Mammary epithelial cell (primary cell): ENCODE results near the gene TNFRSF6B.

Experiments used
- EZH2 ChIP-seq: IDR thresholded peaks from 2 replicates; pipeline ENCODE4 v1.6.1; 2012; ENCODE audit warnings: low read length, inconsistent platforms, borderline replicate concordance
- TF ChIP-seq, protein P1 (sequence below), 2 donors: IDR thresholded peaks in 1 of 2; conservative IDR thresholded peaks in 1 of 2; 2 replicates each; pipeline ENCODE4 v1.5.1; 2011 to 2012; ENCODE audit warnings: inconsistent platforms in 2 of 2, low read length in 2 of 2, mild to moderate bottlenecking in 2 of 2, control low read depth in 1 of 2, low read depth in 1 of 2; ENCODE audit not compliant: insufficient read depth in 1 of 2; ENCODE audit errors: extremely low read depth in 1 of 2

DNA sequence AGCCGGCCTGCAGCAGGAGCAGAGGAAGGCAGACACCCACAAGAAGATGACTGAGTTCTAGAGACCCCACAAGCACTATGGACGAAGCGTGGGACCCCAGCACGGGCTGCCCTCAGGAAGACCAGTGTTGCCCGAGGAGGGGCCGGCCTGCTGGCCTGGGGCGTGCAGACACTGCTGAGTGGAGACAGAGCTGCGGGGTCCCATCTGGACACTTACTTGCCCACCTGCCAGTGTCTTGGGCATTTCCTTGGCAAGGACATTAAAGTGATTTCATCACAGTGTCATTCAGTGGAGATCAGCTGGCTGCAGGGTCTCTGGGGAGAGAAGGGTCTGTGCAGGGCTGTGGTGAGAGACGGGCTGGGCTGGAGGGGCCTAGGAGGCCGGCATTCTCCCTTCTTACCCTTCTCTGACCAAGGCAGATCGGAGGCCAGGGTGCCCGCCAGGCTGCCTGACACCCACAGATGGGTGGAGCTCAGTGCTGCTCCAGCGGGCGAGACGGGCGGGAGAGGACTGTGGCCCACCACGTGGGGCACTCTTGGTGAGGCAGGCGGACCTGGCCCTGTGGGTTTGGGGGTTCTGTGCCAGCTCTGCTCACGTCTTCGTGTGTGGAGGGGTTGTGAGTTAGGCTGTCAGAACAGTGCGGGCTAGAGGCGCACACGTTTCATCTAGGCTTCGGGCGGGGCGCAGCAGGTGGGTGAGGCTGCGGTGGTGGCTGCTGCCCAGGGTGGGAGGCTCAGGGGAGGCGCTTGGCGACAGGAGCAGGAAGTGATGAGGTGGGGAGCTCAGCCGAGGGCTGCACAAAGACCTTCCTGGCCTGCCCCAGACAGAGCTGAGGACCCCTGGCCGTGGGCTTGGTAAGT, 39.6 kb downstream of the TNFRSF6B start, which contains the start of gene LIME1:
- TF ChIP-seq, protein P1, sequence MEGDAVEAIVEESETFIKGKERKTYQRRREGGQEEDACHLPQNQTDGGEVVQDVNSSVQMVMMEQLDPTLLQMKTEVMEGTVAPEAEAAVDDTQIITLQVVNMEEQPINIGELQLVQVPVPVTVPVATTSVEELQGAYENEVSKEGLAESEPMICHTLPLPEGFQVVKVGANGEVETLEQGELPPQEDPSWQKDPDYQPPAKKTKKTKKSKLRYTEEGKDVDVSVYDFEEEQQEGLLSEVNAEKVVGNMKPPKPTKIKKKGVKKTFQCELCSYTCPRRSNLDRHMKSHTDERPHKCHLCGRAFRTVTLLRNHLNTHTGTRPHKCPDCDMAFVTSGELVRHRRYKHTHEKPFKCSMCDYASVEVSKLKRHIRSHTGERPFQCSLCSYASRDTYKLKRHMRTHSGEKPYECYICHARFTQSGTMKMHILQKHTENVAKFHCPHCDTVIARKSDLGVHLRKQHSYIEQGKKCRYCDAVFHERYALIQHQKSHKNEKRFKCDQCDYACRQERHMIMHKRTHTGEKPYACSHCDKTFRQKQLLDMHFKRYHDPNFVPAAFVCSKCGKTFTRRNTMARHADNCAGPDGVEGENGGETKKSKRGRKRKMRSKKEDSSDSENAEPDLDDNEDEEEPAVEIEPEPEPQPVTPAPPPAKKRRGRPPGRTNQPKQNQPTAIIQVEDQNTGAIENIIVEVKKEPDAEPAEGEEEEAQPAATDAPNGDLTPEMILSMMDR (conservative IDR thresholded peaks at IDR 0.05 in 1 of 2, IDR thresholded peaks at IDR 0.05 in 1 of 2; ENCODE audit: extremely low read depth in 1 of 2, insufficient read depth in 1 of 2, low read depth in 1 of 2, low read length in 2 of 2), result no peak
- no peak for TF ChIP-seq EZH2
